ENCODE results near the gene TRIML2. TPM values are rescaled to one million over a fixed set of nuclear protein-coding genes. Genes with fewer than 3 reads are reported as not detected.

Gene TRIML2
- total RNA-seq, 1 donor from 2014 or later = not detected

- no peaks in the 10 kb centered on the region for H3K27me3 Mint-ChIP-seq
- TF ChIP-seq, protein P1, sequence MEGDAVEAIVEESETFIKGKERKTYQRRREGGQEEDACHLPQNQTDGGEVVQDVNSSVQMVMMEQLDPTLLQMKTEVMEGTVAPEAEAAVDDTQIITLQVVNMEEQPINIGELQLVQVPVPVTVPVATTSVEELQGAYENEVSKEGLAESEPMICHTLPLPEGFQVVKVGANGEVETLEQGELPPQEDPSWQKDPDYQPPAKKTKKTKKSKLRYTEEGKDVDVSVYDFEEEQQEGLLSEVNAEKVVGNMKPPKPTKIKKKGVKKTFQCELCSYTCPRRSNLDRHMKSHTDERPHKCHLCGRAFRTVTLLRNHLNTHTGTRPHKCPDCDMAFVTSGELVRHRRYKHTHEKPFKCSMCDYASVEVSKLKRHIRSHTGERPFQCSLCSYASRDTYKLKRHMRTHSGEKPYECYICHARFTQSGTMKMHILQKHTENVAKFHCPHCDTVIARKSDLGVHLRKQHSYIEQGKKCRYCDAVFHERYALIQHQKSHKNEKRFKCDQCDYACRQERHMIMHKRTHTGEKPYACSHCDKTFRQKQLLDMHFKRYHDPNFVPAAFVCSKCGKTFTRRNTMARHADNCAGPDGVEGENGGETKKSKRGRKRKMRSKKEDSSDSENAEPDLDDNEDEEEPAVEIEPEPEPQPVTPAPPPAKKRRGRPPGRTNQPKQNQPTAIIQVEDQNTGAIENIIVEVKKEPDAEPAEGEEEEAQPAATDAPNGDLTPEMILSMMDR (IDR thresholded peaks at IDR 0.05) = no peak
- H3K27ac Mint-ChIP-seq = no peak overlapping the region
- H3K4me1 Mint-ChIP-seq = no peaks in the 10 kb centered on the region
- ChIA-PET CTCF (no interaction called here), POLR2A (no interaction called here)
- no peak overlapping the region for H3K4me3 Mint-ChIP-seq
- ATAC-seq (ENCODE audit: low read depth) = no peak
- H3K9me3 Mint-ChIP-seq = peaks cover 12% of the 10 kb centered on the region
- no peaks in the 10 kb centered on the region for H3K36me3 Mint-ChIP-seq (ENCODE audit: low read depth)
- no peak for DNase-seq
- intact Hi-C loops (cut with micrococcal nuclease) = no loop called here
Measured at GRCh38 chr4:188107931-188108843, 1.2 kb downstream of the TRIML2 start.

DNA sequence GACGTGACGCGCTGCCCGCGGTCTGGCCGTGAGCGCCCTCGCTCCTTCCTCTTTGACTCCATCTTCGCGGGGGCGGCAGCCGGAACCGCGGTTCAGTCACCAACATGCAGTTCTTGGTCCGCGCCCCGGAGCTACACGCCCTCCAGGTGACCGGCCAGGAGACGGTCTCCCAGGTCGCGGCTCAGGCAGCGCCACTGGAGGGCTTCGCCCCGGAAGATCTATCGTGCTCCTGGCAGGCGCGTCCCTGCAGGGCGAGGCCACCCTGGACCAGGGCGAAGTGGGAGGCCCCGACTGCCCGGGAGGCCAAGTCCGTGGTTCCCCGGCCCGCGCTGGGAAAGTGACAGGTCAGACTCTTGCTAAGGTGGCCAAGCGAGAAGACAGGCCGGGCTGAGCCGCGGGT, 2.9 kb downstream of the TRIML2 start:
- Mint-ChIP-seq H3K4me3 (no peak overlapping the region), H3K27me3 (no peaks in the 10 kb centered on the region), H3K9me3 (peaks cover 12% of the 10 kb centered on the region), H3K4me1 (no peaks in the 10 kb centered on the region), H3K27ac (no peak overlapping the region), H3K36me3 (ENCODE audit: low read depth) (no peaks in the 10 kb centered on the region)
- ChIA-PET POLR2A (no interaction called here), CTCF (no interaction called here)
- DNase-seq (no peak), ATAC-seq (ENCODE audit: low read depth) (no peak)
- intact Hi-C loops (cut with micrococcal nuclease) = no loop called here
- TF ChIP-seq, protein P1 (IDR thresholded peaks at IDR 0.05) = no peak

DNA sequence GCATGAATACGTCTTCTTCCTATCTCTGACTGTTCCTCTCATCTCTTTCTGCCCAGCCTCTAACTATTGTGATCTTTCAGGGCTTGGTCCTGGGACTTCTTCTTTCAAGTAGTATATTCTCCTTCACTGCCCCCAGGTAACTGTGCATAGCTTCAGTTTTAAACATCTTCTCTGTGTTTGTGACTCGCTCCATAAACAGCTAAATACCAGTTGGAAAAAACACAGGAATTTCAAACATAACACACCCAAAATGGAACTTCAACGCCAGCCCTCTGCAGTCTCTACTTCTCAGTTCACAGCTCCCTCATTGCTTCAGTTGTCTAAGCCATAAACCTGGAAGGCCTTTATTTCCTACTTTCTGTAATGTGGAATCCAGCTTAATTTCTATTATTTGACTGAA, 16.6 kb downstream of the TRIML2 start:
- H3K9me3 Mint-ChIP-seq = peaks cover 18% of the 10 kb centered on the region
- DNase-seq (no peak), ATAC-seq (ENCODE audit: low read depth) (no peak)
- H3K36me3 Mint-ChIP-seq (ENCODE audit: low read depth) = no peaks in the 10 kb centered on the region
- H3K4me3 Mint-ChIP-seq = no peak overlapping the region
- TF ChIP-seq, protein P1 (IDR thresholded peaks at IDR 0.05) = no peak
- POLR2A ChIA-PET = no interaction called here
- no peak overlapping the region for H3K27ac Mint-ChIP-seq
- H3K4me1 Mint-ChIP-seq = no peaks in the 10 kb centered on the region
- intact Hi-C loops (cut with micrococcal nuclease) = no loop called here
- CTCF ChIA-PET = no interaction called here
- no peaks in the 10 kb centered on the region for H3K27me3 Mint-ChIP-seq

GRCh38 chr4:188086858-188087257, 22.5 kb downstream of the TRIML2 start:
- CTCF ChIA-PET = no interaction called here
- TF ChIP-seq, protein P1 (IDR thresholded peaks at IDR 0.05) = no peak

DNA sequence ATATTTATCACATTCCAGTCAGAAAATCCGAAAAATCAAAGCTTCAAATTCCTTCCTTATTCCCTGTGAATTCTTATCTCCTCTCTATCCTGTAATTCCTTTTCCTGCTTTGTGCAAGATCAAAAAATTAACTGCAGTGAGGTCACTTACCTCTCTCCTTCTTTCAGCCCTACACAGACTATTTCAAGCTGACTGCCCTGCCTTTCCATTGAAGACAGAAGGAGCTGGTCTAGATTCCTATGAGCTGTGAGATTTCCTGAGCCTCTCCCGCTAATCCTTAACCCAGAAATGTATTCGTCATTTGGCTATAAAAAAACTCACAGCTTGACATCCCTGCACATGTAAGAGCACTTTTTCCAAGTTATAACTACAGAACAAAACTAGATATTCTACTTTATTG, 26.6 kb downstream of the TRIML2 start:
- H3K4me3 Mint-ChIP-seq = no peak overlapping the region
- peaks cover 10% of the 10 kb centered on the region for H3K9me3 Mint-ChIP-seq
- H3K36me3 Mint-ChIP-seq (ENCODE audit: low read depth) = no peaks in the 10 kb centered on the region
- TF ChIP-seq, protein P1 (IDR thresholded peaks at IDR 0.05) = no peak
- ATAC-seq (ENCODE audit: low read depth) (no peak), DNase-seq (no peak)
- ChIA-PET CTCF (no interaction called here), POLR2A (no interaction called here)
- intact Hi-C loops (cut with micrococcal nuclease) = no loop called here
- no peak overlapping the region for H3K27ac Mint-ChIP-seq
- no peaks in the 10 kb centered on the region for H3K4me1 Mint-ChIP-seq
- H3K27me3 Mint-ChIP-seq = no peaks in the 10 kb centered on the region

More at GRCh38 chr4:188086858-188087257, 22.5 kb downstream of the TRIML2 start:
- peaks cover 18% of the 10 kb centered on the region for H3K9me3 Mint-ChIP-seq
- no peak overlapping the region for H3K27ac Mint-ChIP-seq
- ATAC-seq (ENCODE audit: low read depth) (no peak), DNase-seq (no peak)
- H3K36me3 Mint-ChIP-seq (ENCODE audit: low read depth) = no peaks in the 10 kb centered on the region
- no peaks in the 10 kb centered on the region for H3K27me3 Mint-ChIP-seq
- no peaks in the 10 kb centered on the region for H3K4me1 Mint-ChIP-seq
- POLR2A ChIA-PET = no interaction called here
- H3K4me3 Mint-ChIP-seq = no peak overlapping the region
- intact Hi-C loops (cut with micrococcal nuclease) = no loop called here
